Middle frontal gyrus (tissue), 1 donor: ENCODE results near the gene OR2AG1.

ENCODE experiments used
- DNase-seq: peaks from one replicate; pipeline ENCODE4 v3.0.0-alpha.2; 2015; ENCODE audit warnings: low spot score; ENCODE audit errors: extremely low spot score

Gene OR2AG1

GRCh38 chr11:6782720-6783119 is at the start of gene OR2AG1:
TSS of gene OR2AG1 (plus strand) at chr11:6783020. CDS start at chr11:6785038, 2,018 bp downstream.
- no peak for DNase-seq

- no peak for DNase-seq
Observed at GRCh38 chr11:6733326-6734275, 49.2 kb upstream of the OR2AG1 start.

GRCh38 chr11:6734616-6735015 is 48.2 kb upstream of the OR2AG1 start:
- DNase-seq: no peak

- DNase-seq: no peak
Observed at GRCh38 chr11:6735306-6735705, 47.5 kb upstream of the OR2AG1 start.

- no peak for DNase-seq
Observed at GRCh38 chr11:6736495-6737121, 46.2 kb upstream of the OR2AG1 start.

GRCh38 chr11:6737872-6738466 is 44.9 kb upstream of the OR2AG1 start:
- no peak for DNase-seq

GRCh38 chr11:6738590-6738989 is 44.2 kb upstream of the OR2AG1 start:
- DNase-seq: no peak

- no peak for DNase-seq
Observed at GRCh38 chr11:6742260-6742659, 40.6 kb upstream of the OR2AG1 start.

GRCh38 chr11:6745018-6745417 is 37.8 kb upstream of the OR2AG1 start:
- no peak for DNase-seq

GRCh38 chr11:6745465-6746015 is 37.3 kb upstream of the OR2AG1 start:
- no peak for DNase-seq

- DNase-seq: no peak
Observed at GRCh38 chr11:6746086-6746618, 36.7 kb upstream of the OR2AG1 start.

GRCh38 chr11:6746626-6747025 is 36.2 kb upstream of the OR2AG1 start:
- DNase-seq: no peak

- no peak for DNase-seq
Observed at GRCh38 chr11:6747097-6747668, 35.6 kb upstream of the OR2AG1 start.

- DNase-seq: no peak
Observed at GRCh38 chr11:6755303-6755952, 27.4 kb upstream of the OR2AG1 start.

- DNase-seq: no peak
Observed at GRCh38 chr11:6755953-6756347, 26.9 kb upstream of the OR2AG1 start.

GRCh38 chr11:6757373-6757967 is 25.4 kb upstream of the OR2AG1 start:
- DNase-seq: peak; percentile 54

- DNase-seq: no peak
Observed at GRCh38 chr11:6771926-6772893, 10.6 kb upstream of the OR2AG1 start, which contains the start of gene OR2AG2. TSS of gene OR2AG2 (minus strand) at chr11:6771976. CDS start at chr11:6768957, 3,019 bp downstream.

GRCh38 chr11:6778518-6778917 is 4.3 kb upstream of the OR2AG1 start:
- DNase-seq: no peak

GRCh38 chr11:6780829-6781228 is 2.0 kb upstream of the OR2AG1 start:
- no peak for DNase-seq
